ENCODE measurements around the gene TST. TPM values are rescaled to one million over a fixed set of nuclear protein-coding genes. Genes with fewer than 3 reads are reported as not detected.

TST gene
- total and polyA plus RNA-seq, 5 donors from 2014 or later: 1.4 to 3.3 (median 1.8) TPM; not detected in 1

GRCh38 chr22:36979016-36979910 lies 40.0 kb downstream of the TST start:
- Mint-ChIP-seq H3K9me3 (peaks cover 0 to 1% (median 0%) of the 10 kb centered on the region in 7 donors), H3K27ac (no peak overlapping the region), H3K4me1 (peaks cover 0 to 13% (median 8%) of the 10 kb centered on the region in 4 donors), H3K4me3 (peak overlapping the region in 1 of 4 donors; percentile 52), H3K27me3 (peaks cover 9% of the 10 kb centered on the region), H3K36me3 (no peaks in the 10 kb centered on the region)
- no peak for DNase-seq
- H3K4me3 ChIP-seq (ENCODE audit: low read depth, low read length): no peak overlapping the region
- no peak for ATAC-seq (ENCODE audit: low read depth in 2 of 2)
- H3K27me3 ChIP-seq (ENCODE audit: control insufficient read depth, insufficient read depth, low read length): peaks cover 6% of the 10 kb centered on the region
- H3K36me3 ChIP-seq (ENCODE audit: control insufficient read depth, insufficient read depth, low read length): no peaks in the 10 kb centered on the region
- no peaks in the 10 kb centered on the region for H3K9me3 ChIP-seq (ENCODE audit: control insufficient read depth in 2 of 2, low read length in 2 of 2)
- H3K4me1 ChIP-seq (ENCODE audit: control insufficient read depth, insufficient read depth, low read length, poor library complexity, severe bottlenecking): peaks cover 7% of the 10 kb centered on the region
- no peak overlapping the region for H3K27ac ChIP-seq (ENCODE audit: insufficient read depth, low read length, poor library complexity, severe bottlenecking)

GRCh38 chr22:36977947-36978660 lies 41.1 kb downstream of the TST start:
- H3K27ac Mint-ChIP-seq: peak overlapping the region; percentile 15 to 98 (median 97)
- ATAC-seq (ENCODE audit: low read depth in 2 of 2) (peak; percentile 87 to 91), DNase-seq (peak; percentile 86 to 90 (median 89))
- H3K9me3 ChIP-seq (ENCODE audit: control insufficient read depth in 2 of 2, low read length in 2 of 2): no peaks in the 10 kb centered on the region
- H3K4me3 ChIP-seq (ENCODE audit: low read depth, low read length): peak overlapping the region; percentile 93
- H3K4me1 Mint-ChIP-seq: peaks cover 0 to 13% (median 8%) of the 10 kb centered on the region in 4 donors
- peaks cover 9% of the 10 kb centered on the region for H3K27me3 Mint-ChIP-seq
- peak overlapping the region; percentile 87 to 94 (median 91) for H3K4me3 Mint-ChIP-seq
- no peaks in the 10 kb centered on the region for H3K27me3 ChIP-seq (ENCODE audit: control insufficient read depth, insufficient read depth, low read length)
- H3K27ac ChIP-seq (ENCODE audit: insufficient read depth, low read length, poor library complexity, severe bottlenecking): peak overlapping the region; percentile 74
- no peaks in the 10 kb centered on the region for H3K36me3 Mint-ChIP-seq
- H3K4me1 ChIP-seq (ENCODE audit: control insufficient read depth, insufficient read depth, low read length, poor library complexity, severe bottlenecking): peaks cover 7% of the 10 kb centered on the region
- H3K9me3 Mint-ChIP-seq: peaks cover 0 to 1% (median 0%) of the 10 kb centered on the region in 7 donors
- H3K36me3 ChIP-seq (ENCODE audit: control insufficient read depth, insufficient read depth, low read length): no peaks in the 10 kb centered on the region

DNA sequence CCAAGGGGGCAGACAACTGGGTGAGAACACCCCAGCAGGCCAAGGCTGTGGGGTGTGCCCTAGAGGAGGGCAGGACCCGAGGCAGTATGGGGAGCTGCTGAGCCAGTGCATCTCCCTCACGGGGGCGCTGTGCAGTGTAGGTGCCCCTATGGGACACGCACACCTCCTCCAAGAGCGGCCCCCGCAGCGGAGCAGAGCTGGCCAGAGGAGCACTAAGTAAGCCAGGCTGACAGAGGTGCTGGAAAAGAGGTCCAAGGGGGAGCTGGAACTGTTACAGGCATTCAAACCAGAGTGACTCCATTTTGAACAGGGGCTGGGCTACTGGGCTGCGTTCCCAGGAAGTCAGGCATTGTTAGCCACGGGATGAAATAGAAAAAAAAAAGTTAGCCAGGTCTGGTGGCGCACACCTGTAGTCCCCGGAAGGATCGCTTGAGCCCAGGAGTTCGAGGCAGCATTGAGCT lies 41.8 kb downstream of the TST start:
- Histone ChIP-seq H3K4me1 (ENCODE audit: control insufficient read depth, insufficient read depth, low read length, poor library complexity, severe bottlenecking) (peaks cover 7% of the 10 kb centered on the region), H3K27me3 (ENCODE audit: control insufficient read depth, insufficient read depth, low read length) (no peaks in the 10 kb centered on the region), H3K9me3 (ENCODE audit: control insufficient read depth in 2 of 2, low read length in 2 of 2) (no peaks in the 10 kb centered on the region), H3K4me3 (ENCODE audit: low read depth, low read length) (peak overlapping the region; percentile 93), H3K27ac (ENCODE audit: insufficient read depth, low read length, poor library complexity, severe bottlenecking) (peak overlapping the region; percentile 74), H3K36me3 (ENCODE audit: control insufficient read depth, insufficient read depth, low read length) (no peaks in the 10 kb centered on the region)
- peaks cover 9% of the 10 kb centered on the region for H3K27me3 Mint-ChIP-seq
- ATAC-seq (ENCODE audit: low read depth in 2 of 2) (peak; percentile 83 to 86), DNase-seq (peak; percentile 53 to 83 (median 69))
- peak overlapping the region; percentile 94 to 98 (median 97) for H3K27ac Mint-ChIP-seq
- H3K9me3 Mint-ChIP-seq: peaks cover 0 to 1% (median 0%) of the 10 kb centered on the region in 7 donors
- H3K4me3 Mint-ChIP-seq: peak overlapping the region; percentile 87 to 94 (median 91)
- no peaks in the 10 kb centered on the region for H3K36me3 Mint-ChIP-seq
- H3K4me1 Mint-ChIP-seq: peaks cover 0 to 13% (median 8%) of the 10 kb centered on the region in 4 donors

DNA sequence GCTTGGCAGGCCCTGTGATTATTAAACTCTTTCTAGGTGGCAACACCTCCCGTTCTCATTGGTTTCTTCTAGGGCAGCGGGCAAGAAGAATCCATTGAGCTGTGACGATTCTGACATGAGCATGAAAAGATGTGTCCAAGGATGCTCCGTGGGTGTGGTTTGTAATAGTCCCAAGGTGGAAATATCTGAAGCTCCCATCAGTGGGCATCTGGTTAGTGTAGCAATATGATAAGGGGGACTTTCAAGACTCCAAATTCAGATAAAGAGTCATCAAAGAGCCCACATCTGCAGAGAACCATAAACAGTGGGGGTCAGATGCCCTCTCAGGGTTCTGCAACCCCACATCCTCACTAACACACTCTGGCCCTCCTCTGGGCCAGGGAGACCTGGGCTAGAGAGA lies 42.6 kb downstream of the TST start:
- H3K36me3 ChIP-seq (ENCODE audit: control insufficient read depth, insufficient read depth, low read length): no peaks in the 10 kb centered on the region
- no peaks in the 10 kb centered on the region for H3K9me3 Mint-ChIP-seq
- no peaks in the 10 kb centered on the region for H3K9me3 ChIP-seq (ENCODE audit: control insufficient read depth in 2 of 2, low read length in 2 of 2)
- no peak for ATAC-seq (ENCODE audit: low read depth in 2 of 2)
- DNase-seq: no peak
- H3K4me1 Mint-ChIP-seq: peaks cover 0 to 13% (median 8%) of the 10 kb centered on the region in 4 donors
- H3K36me3 Mint-ChIP-seq: no peaks in the 10 kb centered on the region
- H3K4me3 Mint-ChIP-seq: peak overlapping the region; percentile 51 to 94 (median 82)
- H3K27me3 Mint-ChIP-seq: peaks cover 13% of the 10 kb centered on the region
- H3K27ac ChIP-seq (ENCODE audit: insufficient read depth, low read length, poor library complexity, severe bottlenecking): no peak overlapping the region
- no peaks in the 10 kb centered on the region for H3K27me3 ChIP-seq (ENCODE audit: control insufficient read depth, insufficient read depth, low read length)
- no peak overlapping the region for H3K4me3 ChIP-seq (ENCODE audit: low read depth, low read length)
- peak overlapping the region in 2 of 3 donors; percentile 44 to 62 for H3K27ac Mint-ChIP-seq
- H3K4me1 ChIP-seq (ENCODE audit: control insufficient read depth, insufficient read depth, low read length, poor library complexity, severe bottlenecking): peaks cover 7% of the 10 kb centered on the region

DNA sequence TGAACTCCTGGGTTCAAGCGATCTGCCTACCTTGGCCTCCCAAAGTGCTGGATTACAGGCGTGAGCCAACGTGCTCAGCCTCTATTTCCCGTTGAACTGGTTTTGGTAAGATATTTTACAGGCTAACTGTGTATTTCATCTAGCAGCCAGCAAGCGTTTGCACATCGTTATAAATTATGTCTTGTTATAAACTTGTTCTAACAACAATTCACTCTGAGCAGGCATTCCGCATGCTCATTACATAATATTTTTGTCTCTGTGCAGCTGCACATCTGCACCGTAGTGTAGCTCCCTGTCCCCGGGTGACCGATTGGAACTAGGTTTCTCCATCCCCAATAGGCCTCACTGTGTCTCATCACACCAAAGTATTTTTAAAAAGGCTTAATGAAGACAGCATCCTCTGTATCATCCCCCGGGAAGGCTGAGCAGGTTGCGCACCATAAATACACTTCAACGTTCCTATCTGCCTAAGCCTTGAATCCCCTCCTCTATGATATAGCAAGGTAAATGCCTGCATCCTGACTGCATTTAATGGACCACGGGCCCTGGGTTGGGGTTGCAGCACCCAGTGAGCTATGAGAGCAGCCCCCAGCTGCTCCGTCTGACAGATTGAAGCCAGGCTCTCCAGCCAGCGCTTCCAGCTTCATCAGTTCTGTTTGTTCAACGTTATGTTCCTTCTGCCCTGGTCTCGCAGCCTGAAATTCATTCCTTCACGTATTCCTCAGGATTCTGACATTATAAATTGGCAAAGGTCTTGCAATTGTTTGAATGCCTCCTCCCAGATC lies 47.7 kb downstream of the TST start:
- no peaks in the 10 kb centered on the region for H3K36me3 ChIP-seq (ENCODE audit: control insufficient read depth, insufficient read depth, low read length)
- no peaks in the 10 kb centered on the region for H3K27me3 ChIP-seq (ENCODE audit: control insufficient read depth, insufficient read depth, low read length)
- Mint-ChIP-seq H3K27ac (no peak overlapping the region), H3K36me3 (no peaks in the 10 kb centered on the region), H3K4me1 (no peaks in the 10 kb centered on the region), H3K4me3 (no peak overlapping the region), H3K9me3 (no peaks in the 10 kb centered on the region), H3K27me3 (peaks cover 10% of the 10 kb centered on the region)
- H3K4me1 ChIP-seq (ENCODE audit: control insufficient read depth, insufficient read depth, low read length, poor library complexity, severe bottlenecking): no peaks in the 10 kb centered on the region
- no peak for DNase-seq
- H3K9me3 ChIP-seq (ENCODE audit: control insufficient read depth in 2 of 2, low read length in 2 of 2): no peaks in the 10 kb centered on the region
- no peak for ATAC-seq (ENCODE audit: low read depth in 2 of 2)
- H3K4me3 ChIP-seq (ENCODE audit: low read depth, low read length): no peak overlapping the region
- H3K27ac ChIP-seq (ENCODE audit: insufficient read depth, low read length, poor library complexity, severe bottlenecking): no peak overlapping the region

GRCh38 chr22:36968249-36968964 lies 50.8 kb downstream of the TST start:
- H3K27me3 Mint-ChIP-seq: peaks cover 13% of the 10 kb centered on the region
- Histone ChIP-seq H3K4me3 (ENCODE audit: low read depth, low read length) (no peak overlapping the region), H3K36me3 (ENCODE audit: control insufficient read depth, insufficient read depth, low read length) (no peaks in the 10 kb centered on the region), H3K4me1 (ENCODE audit: control insufficient read depth, insufficient read depth, low read length, poor library complexity, severe bottlenecking) (no peaks in the 10 kb centered on the region), H3K9me3 (ENCODE audit: control insufficient read depth in 2 of 2, low read length in 2 of 2) (no peaks in the 10 kb centered on the region), H3K27me3 (ENCODE audit: control insufficient read depth, insufficient read depth, low read length) (no peaks in the 10 kb centered on the region), H3K27ac (ENCODE audit: insufficient read depth, low read length, poor library complexity, severe bottlenecking) (no peak overlapping the region)
- H3K27ac Mint-ChIP-seq: no peak overlapping the region
- H3K9me3 Mint-ChIP-seq: no peaks in the 10 kb centered on the region
- no peaks in the 10 kb centered on the region for H3K4me1 Mint-ChIP-seq
- ATAC-seq (ENCODE audit: low read depth in 2 of 2): no peak
- DNase-seq: no peak
- H3K36me3 Mint-ChIP-seq: no peaks in the 10 kb centered on the region
- H3K4me3 Mint-ChIP-seq: no peak overlapping the region

All from CD4-positive, CD25-positive, alpha-beta regulatory T cell (primary cell).